Keratinocyte (primary cell): Measurements from ENCODE around the gene CASZ1.

Experiments
- EZH2 ChIP-seq: IDR thresholded peaks from one replicate; pipeline ENCODE4 v1.6.1; 2012; ENCODE audit warnings: inconsistent platforms, mild to moderate bottlenecking, low read length, moderate library complexity
- TF ChIP-seq, protein P1 (sequence below), 3 experiments: IDR thresholded peaks in 1 of 3; conservative IDR thresholded peaks in 1 of 3; optimal IDR thresholded peaks in 1 of 3; 2 replicates in 2 of 3; 3 replicates in 1 of 3; pipeline versions ENCODE3 to v1.5.1; 2011; ENCODE audit warnings: low read length in 3 of 3, mild to moderate bottlenecking in 3 of 3, moderate library complexity in 2 of 3, control low read depth in 1 of 3, inconsistent platforms in 1 of 3; ENCODE audit not compliant: insufficient read depth in 2 of 3; ENCODE audit errors: extremely low read depth in 1 of 3

DNA sequence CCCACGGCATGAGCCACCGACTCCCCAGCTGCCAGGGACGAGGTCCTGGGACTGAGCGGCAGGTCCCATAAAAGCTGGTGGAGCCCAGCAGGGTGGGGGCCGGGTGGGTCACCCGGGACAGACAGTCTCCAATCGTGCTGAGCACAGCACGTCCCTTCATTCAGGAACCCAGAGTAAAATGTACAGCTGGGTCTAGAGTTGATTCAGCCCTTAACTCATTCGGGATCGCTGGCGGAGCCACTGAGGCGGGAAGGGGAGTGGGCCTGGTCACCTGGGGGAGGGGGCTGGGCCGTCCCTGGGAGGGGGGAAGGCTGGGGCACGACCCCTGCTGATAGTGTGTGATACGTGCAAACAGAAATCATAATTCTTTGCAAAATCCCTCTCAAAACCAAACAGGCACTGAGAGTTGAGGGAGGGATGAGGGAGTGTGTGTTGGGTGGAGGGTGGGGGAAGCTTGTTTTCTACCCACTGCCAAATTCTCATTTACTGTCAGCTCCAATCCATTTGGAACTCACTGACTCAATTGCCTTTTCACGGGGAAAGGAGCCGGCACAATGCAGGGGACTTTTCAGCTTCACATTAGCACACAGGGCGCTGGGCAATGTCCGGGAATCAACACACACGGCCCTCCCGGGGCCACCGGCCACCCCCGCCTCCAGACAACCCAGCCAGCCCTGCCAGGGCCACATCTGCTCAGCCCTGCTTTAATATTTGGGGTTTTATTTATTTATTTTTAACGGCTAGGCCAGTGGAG, 13.8 kb downstream of the CASZ1 start:
- TF ChIP-seq, protein P1, sequence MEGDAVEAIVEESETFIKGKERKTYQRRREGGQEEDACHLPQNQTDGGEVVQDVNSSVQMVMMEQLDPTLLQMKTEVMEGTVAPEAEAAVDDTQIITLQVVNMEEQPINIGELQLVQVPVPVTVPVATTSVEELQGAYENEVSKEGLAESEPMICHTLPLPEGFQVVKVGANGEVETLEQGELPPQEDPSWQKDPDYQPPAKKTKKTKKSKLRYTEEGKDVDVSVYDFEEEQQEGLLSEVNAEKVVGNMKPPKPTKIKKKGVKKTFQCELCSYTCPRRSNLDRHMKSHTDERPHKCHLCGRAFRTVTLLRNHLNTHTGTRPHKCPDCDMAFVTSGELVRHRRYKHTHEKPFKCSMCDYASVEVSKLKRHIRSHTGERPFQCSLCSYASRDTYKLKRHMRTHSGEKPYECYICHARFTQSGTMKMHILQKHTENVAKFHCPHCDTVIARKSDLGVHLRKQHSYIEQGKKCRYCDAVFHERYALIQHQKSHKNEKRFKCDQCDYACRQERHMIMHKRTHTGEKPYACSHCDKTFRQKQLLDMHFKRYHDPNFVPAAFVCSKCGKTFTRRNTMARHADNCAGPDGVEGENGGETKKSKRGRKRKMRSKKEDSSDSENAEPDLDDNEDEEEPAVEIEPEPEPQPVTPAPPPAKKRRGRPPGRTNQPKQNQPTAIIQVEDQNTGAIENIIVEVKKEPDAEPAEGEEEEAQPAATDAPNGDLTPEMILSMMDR (optimal IDR thresholded peaks at IDR 0.05 in 1 of 3, IDR thresholded peaks at IDR 0.05 in 1 of 3, conservative IDR thresholded peaks at IDR 0.05 in 1 of 3; ENCODE audit: extremely low read depth in 1 of 3, insufficient read depth in 2 of 3, low read length in 3 of 3), result no peak
- TF ChIP-seq EZH2, result no peak
